GM06990 (cell line): ENCODE results near the gene SCAPER.
"Not testable (repeated sequence)": the region's sequence is repeated elsewhere in the genome, so short reads cannot be mapped to it uniquely, and the experiment has no call there.

Experiments
- DNase-seq: peaks from one replicate; pipeline ENCODE4 v3.0.0-alpha.2; 2011; ENCODE audit not compliant: insufficient read length; ENCODE audit errors: extremely low read depth
- H3K27me3 ChIP-seq: replicated peaks from 2 replicates; pipeline ENCODE4 v1.6.0; 2011; ENCODE audit warnings: low read length; ENCODE audit not compliant: control insufficient read depth, insufficient read depth
- H3K36me3 ChIP-seq: 2 replicates; pipeline ENCODE4 v1.5.1; 2011; ENCODE audit warnings: low read length; ENCODE audit not compliant: control insufficient read depth, insufficient read depth
- H3K4me3 ChIP-seq: replicated peaks from 2 replicates; pipeline ENCODE4 v1.5.1; 2011; ENCODE audit warnings: low read depth, mild to moderate bottlenecking, control low read depth, low read length
- CTCF ChIP-seq: IDR thresholded peaks from 2 replicates; pipeline ENCODE4 v1.5.1; 2011; ENCODE audit warnings: low read length, control low read depth, mild to moderate bottlenecking, inconsistent platforms; ENCODE audit not compliant: insufficient read depth, poor library complexity, severe bottlenecking

Gene SCAPER

GRCh38 chr15:76310475-76311099, 594.6 kb downstream of the SCAPER start:
- no peak for TF ChIP-seq CTCF
- DNase-seq: no peak
- Histone ChIP-seq H3K4me3 (peak overlapping the region; percentile 96), H3K27me3 (no peaks in the 10 kb centered on the region), H3K36me3 (no peaks in the 10 kb centered on the region)

- no peak for TF ChIP-seq CTCF
- no peaks in the 10 kb centered on the region for H3K27me3 ChIP-seq
- no peaks in the 10 kb centered on the region for H3K36me3 ChIP-seq
- DNase-seq: no peak
- H3K4me3 ChIP-seq: peak overlapping the region; percentile 96
These were observed 595.4 kb downstream of the SCAPER start for GRCh38 chr15:76309601-76310330.

- Histone ChIP-seq H3K4me3 (no peak overlapping the region), H3K27me3 (no peaks in the 10 kb centered on the region), H3K36me3 (no peaks in the 10 kb centered on the region)
- TF ChIP-seq CTCF: no peak
- no peak for DNase-seq
These were observed 601.2 kb downstream of the SCAPER start for GRCh38 chr15:76303909-76304308.

GRCh38 chr15:76299786-76300185, 605.4 kb downstream of the SCAPER start:
- Histone ChIP-seq H3K4me3 (no peak overlapping the region), H3K36me3 (no peaks in the 10 kb centered on the region), H3K27me3 (no peaks in the 10 kb centered on the region)
- no peak for DNase-seq
- no peak for TF ChIP-seq CTCF

GRCh38 chr15:76298986-76299385, 606.2 kb downstream of the SCAPER start:
- no peak for TF ChIP-seq CTCF
- no peaks in the 10 kb centered on the region for H3K27me3 ChIP-seq
- DNase-seq: no peak
- no peak overlapping the region for H3K4me3 ChIP-seq
- no peaks in the 10 kb centered on the region for H3K36me3 ChIP-seq

GRCh38 chr15:76297951-76298350, 607.2 kb downstream of the SCAPER start:
- H3K4me3 ChIP-seq, DNase-seq, H3K36me3 ChIP-seq, H3K27me3 ChIP-seq: not testable (repeated sequence)
